GM12892 (cell line): ENCODE measurements around the gene SH3GL3.

Experiments used
- POLR2A ChIP-seq: IDR thresholded peaks from 2 replicates; pipeline ENCODE4 v1.6.1; 2011; ENCODE audit warnings: low read depth, low read length, control low read depth
- POLR2AphosphoS5 ChIP-seq: IDR thresholded peaks from 2 replicates; pipeline ENCODE4 v1.6.1; 2011; ENCODE audit warnings: low read depth, low read length, control low read depth

DNA sequence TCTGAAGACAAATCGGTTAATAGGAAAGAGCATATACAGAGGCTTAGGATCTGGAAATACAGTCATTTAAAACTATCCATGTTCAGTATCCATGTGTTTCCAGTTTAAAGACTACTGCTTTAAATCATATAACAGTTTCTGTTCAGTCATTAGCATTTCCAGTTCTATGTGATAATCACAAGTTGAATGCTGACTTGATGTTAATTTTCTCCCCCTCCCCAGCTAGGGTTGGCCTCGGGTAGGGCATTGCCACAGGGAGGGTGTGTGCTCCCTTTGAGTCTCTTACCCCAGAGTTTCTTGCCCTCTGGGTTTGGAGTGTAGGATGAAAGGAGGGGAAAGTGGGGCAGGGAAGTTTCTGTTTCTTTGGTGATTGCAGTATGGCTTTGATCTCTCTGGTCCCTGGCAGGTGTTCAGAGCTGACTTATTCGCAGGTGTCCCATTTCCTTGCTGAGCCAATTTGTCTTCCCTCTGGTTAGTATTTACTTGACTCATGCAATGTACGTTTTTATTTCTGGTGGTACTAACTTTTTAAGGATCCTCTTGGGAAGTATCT lies 86.3 kb downstream of the SH3GL3 start:
- TF ChIP-seq POLR2AphosphoS5 (no peak), POLR2A (no peak)
